Endothelial cell of umbilical vein (primary cell): ENCODE measurements around the gene RPS25. TPM values are rescaled to one million over a fixed set of nuclear protein-coding genes. Genes with fewer than 3 reads are reported as not detected.

ENCODE experiments used
- BruUV-seq: library from RNA; stranded (reverse); fragments of 400-500 nt; replicated peaks from 2 replicates; lab custom pipeline; 2021; lab: Mats Ljungman, UMichigan
- CTCF ChIA-PET: fragments of 300-600, 350-600 bp; sonication (Branson Sonifier 250); formaldehyde crosslinking; loops from one replicate; lab custom pipeline; 2021; ENCODE audit warnings: antibody characterized with exemption, inconsistent platforms; lab: Charles Lee
- POLR2A ChIA-PET: fragments of 300-600, 350-600 bp; sonication (Branson Sonifier 250); formaldehyde crosslinking; loops from one replicate; lab custom pipeline; 2021; ENCODE audit warnings: antibody characterized with exemption, inconsistent platforms; lab: Charles Lee
- DNase-seq: peaks from one replicate; pipeline ENCODE4 v3.0.0-alpha.2; 2011; ENCODE audit warnings: low read depth, low spot score
- FAIRE-seq: peaks from 2 replicates; lab custom pipeline; 2011; peaks lifted over from hg19 to GRCh38; lab: Jason Lieb, UNC
- H2AFZ ChIP-seq: 2 replicates; pipeline ENCODE4 v1.6.0; 2012; ENCODE audit warnings: low read depth, low read length, control low read depth, inconsistent platforms
- H3K27ac ChIP-seq: 2 replicates; pipeline ENCODE4 v1.5.1; 2011; ENCODE audit warnings: low read depth, mild to moderate bottlenecking, control low read depth, low read length, moderate library complexity; ENCODE audit not compliant: insufficient read depth
- H3K27me3 ChIP-seq, 2 experiments: 2 replicates each; pipeline versions ENCODE4 v1.6.0 to v1.6.1; 2011; ENCODE audit warnings: low read length in 2 of 2, mixed read lengths in 1 of 2; ENCODE audit not compliant: control insufficient read depth in 2 of 2, insufficient read depth in 2 of 2
- H3K36me3 ChIP-seq, 2 experiments: 2 replicates in 1 of 2; 3 replicates in 1 of 2; pipeline ENCODE4 v1.5.1; 2011; ENCODE audit warnings: low read length in 2 of 2, mild to moderate bottlenecking in 1 of 2, moderate library complexity in 1 of 2; ENCODE audit not compliant: control insufficient read depth in 2 of 2, insufficient read depth in 2 of 2; ENCODE audit errors: extremely low read depth in 1 of 2
- H3K4me1 ChIP-seq: 3 replicates; pipeline ENCODE4 v1.5.1; 2011; ENCODE audit warnings: mild to moderate bottlenecking, low read length; ENCODE audit not compliant: control insufficient read depth, insufficient read depth; ENCODE audit errors: extremely low read depth
- H3K4me2 ChIP-seq: 2 replicates; pipeline ENCODE4 v1.6.1; 2011; ENCODE audit warnings: low read length, control low read depth, mixed read lengths; ENCODE audit not compliant: insufficient read depth
- H3K4me3 ChIP-seq, 3 experiments: fragments of 200-600 bp in 1 of 3; sonication (generic), shearing (Covaris generic) in 1 of 3; replicated peaks in 1 of 3; 2 replicates each; pipeline ENCODE4 v1.5.1; 2011 to 2016; ENCODE audit warnings: control low read depth in 3 of 3, low read length in 3 of 3, mild to moderate bottlenecking in 2 of 3, inconsistent platforms in 1 of 3, low read depth in 1 of 3, moderate library complexity in 1 of 3; ENCODE audit not compliant: insufficient read depth in 1 of 3
- H3K79me2 ChIP-seq: 2 replicates; pipeline ENCODE4 v1.6.0; 2012; ENCODE audit warnings: low read length, inconsistent platforms; ENCODE audit not compliant: control insufficient read depth, insufficient read depth
- H3K9ac ChIP-seq: replicated peaks from 2 replicates; pipeline ENCODE3; 2011; ENCODE audit warnings: low read length, control low read depth; ENCODE audit not compliant: insufficient read depth; ENCODE audit errors: extremely low read depth
- H3K9me1 ChIP-seq: replicated peaks from 3 replicates; pipeline ENCODE4 v1.6.0; 2011; ENCODE audit warnings: mild to moderate bottlenecking, low read length; ENCODE audit not compliant: control insufficient read depth, insufficient read depth; ENCODE audit errors: extremely low read depth
- H3K9me3 ChIP-seq: replicated peaks from 2 replicates; pipeline ENCODE4 v1.5.1; 2012; ENCODE audit warnings: low read length, inconsistent platforms; ENCODE audit not compliant: control insufficient read depth, insufficient read depth
- H4K20me1 ChIP-seq: replicated peaks from 2 replicates; pipeline ENCODE3; 2011; ENCODE audit warnings: mild to moderate bottlenecking, low read length; ENCODE audit not compliant: control insufficient read depth, insufficient read depth; ENCODE audit errors: extremely low read depth
- CTCF ChIP-seq, 2 donors: IDR thresholded peaks; 1 replicate in 1 of 2; 2 replicates in 1 of 2; pipeline ENCODE4 v1.5.1; 2011; ENCODE audit warnings: low read length in 2 of 2, mild to moderate bottlenecking in 2 of 2, moderate library complexity in 2 of 2, control low read depth in 1 of 2, inconsistent platforms in 1 of 2, low read depth in 1 of 2; ENCODE audit not compliant: insufficient read depth in 1 of 2; ENCODE audit errors: extremely low read depth in 1 of 2
- EZH2 ChIP-seq: IDR thresholded peaks from 2 replicates; pipeline ENCODE4 v1.6.1; 2012; ENCODE audit warnings: borderline replicate concordance, low read depth, mild to moderate bottlenecking, moderate library complexity, low read length, inconsistent platforms; ENCODE audit not compliant: severe bottlenecking
- FOS ChIP-seq: IDR thresholded peaks from 2 replicates; pipeline ENCODE4 v1.6.1; 2011; ENCODE audit warnings: mild to moderate bottlenecking, low read length, moderate library complexity, borderline replicate concordance; ENCODE audit not compliant: insufficient read depth
- GATA2 ChIP-seq: IDR thresholded peaks from 2 replicates; pipeline ENCODE4 v1.7.0; 2011; ENCODE audit warnings: low read depth, mild to moderate bottlenecking, moderate library complexity, mixed read lengths, low read length; ENCODE audit not compliant: insufficient read length, insufficient read depth
- JUN ChIP-seq: IDR thresholded peaks from 2 replicates; pipeline ENCODE4 v1.6.1; 2011; ENCODE audit warnings: borderline replicate concordance, low read depth; ENCODE audit not compliant: insufficient read length, insufficient read depth
- MAX ChIP-seq: IDR thresholded peaks from 2 replicates; pipeline ENCODE4 v1.6.1; 2011; ENCODE audit not compliant: insufficient read depth, insufficient read length
- MYC ChIP-seq: IDR thresholded peaks from one replicate; pipeline ENCODE4 v1.6.1; 2011; ENCODE audit warnings: mild to moderate bottlenecking, low read depth, low read length
- POLR2A ChIP-seq: IDR thresholded peaks from 2 replicates; pipeline ENCODE4 v1.6.1; 2012; ENCODE audit warnings: low read depth, mild to moderate bottlenecking, control low read depth, low read length
- POLR2AphosphoS5 ChIP-seq: IDR thresholded peaks from 2 replicates; pipeline ENCODE4 v1.6.1; 2012; ENCODE audit warnings: low read depth, mild to moderate bottlenecking, control low read depth, low read length, moderate library complexity; ENCODE audit not compliant: insufficient read depth
- dilution Hi-C: fragments of 300-500 bp; cut with MboI; formaldehyde crosslinking; loops from one replicate; pipeline ENCODE4 v1.15.0; 2019; ENCODE audit warnings: low sequenced_read_pairs; ENCODE audit not compliant: extremely low pct_ligation_motif_present
- intact Hi-C: fragments of 100-400 bp; cut with micrococcal nuclease; formaldehyde crosslinking; loops from one replicate; pipeline ENCODE4 v1.10.0; 2022
- polyA plus RNA-seq, 4 experiments: library from polyadenylated mRNA; depleted of rRNA in 3 of 4; stranded (reverse) in 3 of 4; unstranded in 1 of 4; fragments of >200 nt; gene quantifications; 2 replicates each; pipeline versions ENCODE4 v1.2.1 to v1.2.3, GENCODE V29; 2011 to 2012; ENCODE audit warnings: missing spikeins in 1 of 4
- total RNA-seq: library from RNA; stranded (reverse); gene quantifications from 2 replicates; pipeline ENCODE4 v1.2.3, GENCODE V29; 2021

Gene RPS25
- total and polyA plus RNA-seq, 2 donors (not counting 3 experiments of a cell fraction or from before 2014, with no cell fraction given) = 887 to 992 TPM

- TF ChIP-seq CTCF (IDR thresholded peaks at IDR 0.05; ENCODE audit: extremely low read depth in 1 of 2, insufficient read depth in 1 of 2, low read depth in 1 of 2, low read length in 2 of 2) (no peak), JUN (no peak), FOS (no peak), POLR2A (no peak), GATA2 (no peak), MYC (no peak), EZH2 (no peak), POLR2AphosphoS5 (no peak), MAX (no peak)
- Histone ChIP-seq H3K79me2 (no peaks in the 10 kb centered on the region), H2AFZ (no peak overlapping the region), H4K20me1 (no peaks in the 10 kb centered on the region), H3K27ac (no peak overlapping the region), H3K36me3 (peaks cover 0 to 10% of the 10 kb centered on the region in 2 experiments), H3K9me1 (no peaks in the 10 kb centered on the region), H3K4me3 (peak overlapping the region in 2 of 3 experiments; percentile 60 to 86), H3K9ac (no peak overlapping the region), H3K27me3 (no peaks in the 10 kb centered on the region), H3K4me2 (peak overlapping the region; percentile 65), H3K4me1 (peaks cover 8% of the 10 kb centered on the region), H3K9me3 (no peaks in the 10 kb centered on the region)
- FAIRE-seq = no peak
- dilution Hi-C loops (no loop called here), intact Hi-C loops (loop anchor here (1.0 kb wide), 2 partner anchors 11 to 28 kb away; partner anchors contain the start of genes HYOU1, RPS25 and TRAPPC4)
- ChIA-PET CTCF (no interaction called here), POLR2A (interaction anchor here (0.6 kb wide), 1 partner anchor 213 kb away, joined by 3 read pairs; no protein-coding TSS in a partner anchor)
- no TSS peak for BruUV-seq
- no peak for DNase-seq
These were observed 11.3 kb upstream of the RPS25 start for GRCh38 chr11:119029340-119030028.
